HPDE6-E6E7 (cell line): Measurements from ENCODE around the gene CCL3.
"Not testable (repeated sequence)": the region's sequence is repeated elsewhere in the genome, so short reads cannot be mapped to it uniquely, and the experiment has no call there.

Source experiments
- DNase-seq: peaks from one replicate; pipeline ENCODE4 v3.0.0; 2011; ENCODE audit warnings: missing footprints; ENCODE audit errors: extremely low spot score

The CCL3 gene

GRCh38 chr17:36115649-36115977 lies 25.7 kb upstream of the CCL3 start:
- not testable (repeated sequence) for DNase-seq

DNA sequence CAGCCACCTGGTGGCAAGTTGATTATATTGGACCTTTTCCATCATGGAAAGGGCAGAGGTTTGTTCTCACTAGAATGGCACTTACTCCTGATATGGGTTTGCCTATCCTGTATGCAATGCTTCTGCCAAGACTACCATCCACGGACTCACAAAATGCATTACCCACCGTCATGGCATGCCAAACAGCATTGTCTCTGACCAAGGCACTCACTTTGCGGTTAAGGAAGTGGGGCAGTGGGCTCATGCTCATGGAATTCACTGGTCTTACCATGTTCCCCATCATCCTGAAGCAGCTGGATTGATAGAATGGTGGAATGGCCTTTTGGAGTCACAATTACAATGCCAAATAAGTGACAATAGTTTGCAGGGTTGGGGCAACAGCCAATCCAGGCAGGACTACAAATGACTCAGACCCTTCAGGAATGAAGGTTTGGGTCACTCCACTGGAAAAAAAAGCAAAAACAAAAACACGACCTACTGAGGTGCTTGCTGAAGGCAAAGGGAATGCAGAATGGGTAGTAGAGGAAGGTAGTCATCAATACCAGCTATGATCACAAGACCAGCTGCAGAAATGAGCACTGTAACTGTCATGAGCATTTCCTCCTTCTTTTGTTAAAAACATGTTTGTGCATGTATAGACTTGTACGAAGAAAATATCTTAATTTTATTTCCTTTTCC lies 25.2 kb upstream of the CCL3 start:
- DNase-seq = not testable (repeated sequence)

DNA sequence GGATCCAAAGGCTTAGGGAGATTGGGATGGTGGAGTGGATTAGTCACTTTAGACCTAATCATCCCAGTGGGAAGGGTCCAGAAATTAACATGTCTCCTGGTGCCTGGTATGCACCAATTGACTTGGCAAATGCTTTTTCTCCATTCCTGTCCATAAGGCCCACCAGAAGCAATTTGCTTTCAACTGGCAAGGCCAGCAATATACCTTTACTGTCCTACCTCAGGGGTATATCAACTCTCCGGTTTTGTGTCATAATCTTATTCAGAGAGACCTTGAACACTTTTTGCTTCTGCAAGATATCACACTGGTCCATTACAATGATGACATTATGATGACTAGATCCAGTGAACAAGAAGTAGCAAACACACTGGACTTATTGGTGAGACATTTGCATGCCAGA lies 23.2 kb upstream of the CCL3 start:
- DNase-seq = not testable (repeated sequence)

- DNase-seq = no peak
Measured at GRCh38 chr17:36112572-36112971, 22.6 kb upstream of the CCL3 start.

- no peak for DNase-seq
Measured at GRCh38 chr17:36111068-36111490, 21.1 kb upstream of the CCL3 start.

- not testable (repeated sequence) for DNase-seq
Measured at GRCh38 chr17:36108265-36108664, 18.3 kb upstream of the CCL3 start.

- DNase-seq = no peak
Measured at GRCh38 chr17:36107660-36108059, 17.7 kb upstream of the CCL3 start.

GRCh38 chr17:36106493-36106835 lies 16.5 kb upstream of the CCL3 start:
- no peak for DNase-seq

DNA sequence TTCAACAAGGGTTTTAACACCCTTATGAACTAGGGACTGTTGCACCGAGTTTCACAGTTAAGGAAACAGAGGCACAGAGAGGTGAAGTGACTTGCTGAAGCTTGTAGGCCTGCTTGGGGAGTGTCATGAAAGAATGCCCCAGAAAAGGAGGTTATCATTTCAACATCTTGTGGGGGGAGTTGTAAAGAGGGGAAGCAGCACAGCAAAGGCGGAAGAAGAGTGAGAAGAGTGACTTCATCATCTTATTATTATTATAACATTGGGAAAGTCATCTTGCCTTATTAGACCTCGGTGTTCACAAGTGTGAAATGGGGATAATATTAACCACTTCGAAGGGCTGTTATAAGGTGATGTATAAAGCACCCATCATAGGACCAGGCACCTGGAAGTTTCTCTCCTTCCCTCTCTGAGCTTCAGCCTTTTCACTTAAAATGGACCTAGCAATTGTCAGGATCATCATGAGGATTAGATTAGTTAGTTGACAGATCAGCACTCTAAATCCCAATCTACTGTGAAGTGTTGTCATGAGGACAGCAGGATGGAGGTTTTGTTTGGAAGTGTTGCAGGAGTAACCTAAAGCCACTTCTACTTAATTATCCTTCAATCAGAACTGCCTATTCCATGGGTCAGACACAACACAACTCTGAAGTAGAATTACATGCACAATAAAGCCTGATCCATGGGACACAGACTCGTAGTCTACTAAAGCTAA lies 16.0 kb upstream of the CCL3 start:
- no peak for DNase-seq

DNA sequence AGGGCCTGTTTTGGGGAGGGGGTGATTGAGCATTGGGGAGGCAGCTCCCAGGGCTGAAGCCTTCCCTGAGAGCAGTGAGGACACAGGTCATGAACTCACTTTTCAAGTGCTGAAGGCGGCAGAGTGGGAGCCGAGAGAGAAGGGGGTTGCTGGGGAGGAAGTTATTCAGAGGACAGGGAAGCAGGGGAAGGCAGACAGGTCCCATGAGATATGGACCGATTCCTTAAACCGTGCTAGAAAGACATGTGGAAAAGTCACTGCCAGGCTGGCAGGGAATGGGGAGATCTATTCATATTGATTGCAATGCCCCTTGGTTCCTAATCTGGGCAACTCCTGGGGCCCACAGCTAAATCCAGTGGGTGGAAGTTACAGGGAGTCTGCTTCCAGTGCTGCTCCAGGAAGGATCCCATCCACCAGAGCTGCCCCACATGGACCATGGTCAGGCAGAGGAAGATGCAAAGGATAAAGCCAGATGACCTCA lies 14.8 kb upstream of the CCL3 start:
- no peak for DNase-seq

- DNase-seq = not testable (repeated sequence)
Measured at GRCh38 chr17:36104246-36104645, 14.3 kb upstream of the CCL3 start.

DNA sequence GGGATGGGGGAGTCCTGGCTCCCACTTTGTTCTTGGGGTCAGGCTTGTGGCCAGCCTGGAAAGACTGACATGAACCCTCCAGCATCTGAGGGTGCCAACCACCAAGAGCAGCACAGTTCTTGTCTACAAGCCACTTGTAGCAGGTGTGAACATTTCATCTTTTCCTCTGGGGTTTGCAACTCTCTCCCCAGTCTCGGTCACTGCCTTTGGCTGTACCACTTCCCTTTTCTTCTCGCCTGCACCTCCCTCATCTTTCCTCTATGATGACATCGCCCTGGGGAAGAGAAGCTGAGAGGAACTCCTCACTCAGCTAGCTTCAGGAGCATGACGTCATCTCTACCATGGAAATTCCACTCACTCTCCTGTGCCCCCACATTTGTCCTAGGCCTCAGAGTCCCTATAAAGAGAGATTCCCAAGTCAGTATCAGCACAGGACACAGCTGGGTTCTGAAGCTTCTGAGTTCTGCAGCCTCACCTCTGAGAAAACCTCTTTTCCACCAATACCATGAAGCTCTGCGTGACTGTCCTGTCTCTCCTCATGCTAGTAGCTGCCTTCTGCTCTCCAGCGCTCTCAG lies 13.5 kb upstream of the CCL3 start, which contains the start of gene CCL4:
TSS of gene CCL4 (plus strand) at position 427 of the 575 bp plus-strand sequence. CDS start at position 506, 79 bp downstream.
- not testable (repeated sequence) for DNase-seq

DNA sequence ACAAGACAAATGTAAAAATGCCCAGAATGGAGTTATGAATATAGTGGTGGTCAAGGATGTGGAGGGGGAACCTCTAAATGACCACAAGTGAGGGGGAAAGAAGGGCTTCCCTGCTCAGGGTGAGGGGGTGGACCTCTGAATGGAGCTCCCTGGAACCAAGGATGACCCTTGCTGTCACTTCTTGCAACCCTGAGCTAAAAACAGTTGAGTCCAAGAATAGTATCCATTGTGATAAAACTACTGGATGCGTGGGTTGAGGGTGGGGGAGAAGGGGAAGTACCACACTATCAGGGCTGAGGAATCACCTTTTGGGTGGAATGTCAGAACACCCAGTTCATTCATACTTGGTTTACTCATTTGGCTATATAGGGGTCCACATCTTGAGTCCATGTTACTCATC lies 9.1 kb upstream of the CCL3 start:
- not testable (repeated sequence) for DNase-seq

DNA sequence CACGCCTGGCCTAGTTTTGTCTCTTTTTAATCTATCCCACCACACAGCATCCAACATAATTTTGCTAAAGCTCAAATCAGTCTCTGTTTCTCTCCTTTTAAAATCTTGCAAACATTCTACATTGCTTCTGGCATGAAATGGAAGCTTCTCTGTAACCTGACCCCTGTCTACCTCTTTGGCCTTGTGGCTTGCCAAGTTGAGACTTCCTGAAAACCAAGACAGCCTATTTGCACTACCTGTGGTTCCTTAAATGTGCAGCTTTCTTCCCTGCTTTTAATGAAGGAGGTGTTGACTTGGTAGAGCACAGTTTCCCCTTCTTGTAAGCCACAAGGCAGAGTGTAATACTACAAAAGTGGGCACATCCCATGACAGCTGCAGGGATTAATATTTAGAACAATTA lies 6.0 kb upstream of the CCL3 start:
- DNase-seq = no peak

DNA sequence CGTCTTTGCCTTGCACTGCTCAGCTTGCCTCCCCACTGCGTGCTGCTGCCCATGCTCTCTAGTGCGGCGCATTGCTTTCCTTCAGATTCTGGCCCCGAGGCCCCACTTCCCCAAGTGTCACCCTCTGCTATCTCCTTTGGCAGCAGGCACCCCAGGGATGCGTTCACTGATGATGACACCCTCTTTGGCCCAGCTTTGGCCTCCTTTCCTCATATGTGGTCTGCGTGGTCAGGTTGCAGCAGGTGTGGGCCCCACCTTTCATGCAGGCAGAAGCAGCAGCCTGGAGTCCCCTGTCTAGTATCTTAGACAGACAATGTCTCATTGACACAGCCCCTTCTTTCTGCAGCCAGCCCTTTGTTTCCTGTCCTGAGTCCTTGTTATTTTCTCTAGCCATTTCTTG lies 4.8 kb upstream of the CCL3 start:
- DNase-seq = no peak

DNA sequence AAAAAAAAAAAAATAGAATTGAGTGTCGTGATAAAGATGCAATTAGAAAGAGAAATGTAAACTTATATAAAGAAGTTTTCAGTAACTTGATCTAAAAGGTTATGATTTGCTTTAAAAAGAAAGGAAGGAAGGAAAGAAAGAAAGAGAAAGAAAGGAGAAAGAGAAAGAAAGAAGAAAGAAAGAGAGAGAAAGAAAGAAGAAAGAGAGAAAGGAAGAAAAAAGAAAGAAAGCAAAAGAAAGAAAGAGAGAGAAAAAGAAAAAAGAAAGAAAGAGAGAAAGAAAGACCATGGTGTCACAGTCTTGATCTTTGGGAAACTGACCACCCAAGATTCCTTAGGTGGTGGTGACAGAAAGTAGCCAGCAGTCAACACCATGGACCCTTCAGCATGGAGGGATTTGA lies 4.3 kb upstream of the CCL3 start:
- DNase-seq = no peak

GRCh38 chr17:36092715-36093114 lies 2.8 kb upstream of the CCL3 start:
- not testable (repeated sequence) for DNase-seq

GRCh38 chr17:36092230-36092629 lies 2.3 kb upstream of the CCL3 start:
- no peak for DNase-seq

DNA sequence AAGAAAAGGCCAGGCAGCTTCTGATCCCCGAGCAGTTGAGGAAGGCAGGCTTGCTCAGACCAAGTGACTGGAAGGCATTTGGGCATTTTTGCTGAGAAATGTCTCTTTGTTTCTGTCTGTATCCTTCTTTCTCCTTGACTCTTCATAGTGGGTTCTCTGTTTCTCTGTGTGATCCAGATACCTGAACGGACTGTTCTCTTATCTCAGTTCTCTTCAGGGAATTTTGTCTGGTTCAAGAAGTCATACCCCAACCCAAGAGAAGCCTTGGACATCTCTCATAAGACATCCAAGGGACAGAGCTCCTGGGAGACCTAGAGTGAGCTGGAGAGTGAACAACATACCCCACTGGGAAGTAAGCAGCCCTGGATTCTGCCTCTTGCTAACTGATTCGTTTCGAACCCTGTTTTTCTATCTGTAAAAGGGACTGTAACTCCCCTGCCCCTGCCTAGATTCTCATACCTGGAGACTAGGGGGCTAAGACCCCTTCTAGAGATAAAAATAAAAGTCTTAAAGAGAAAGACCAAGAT lies 541 bp downstream of the CCL3 start:
- DNase-seq = no peak

DNA sequence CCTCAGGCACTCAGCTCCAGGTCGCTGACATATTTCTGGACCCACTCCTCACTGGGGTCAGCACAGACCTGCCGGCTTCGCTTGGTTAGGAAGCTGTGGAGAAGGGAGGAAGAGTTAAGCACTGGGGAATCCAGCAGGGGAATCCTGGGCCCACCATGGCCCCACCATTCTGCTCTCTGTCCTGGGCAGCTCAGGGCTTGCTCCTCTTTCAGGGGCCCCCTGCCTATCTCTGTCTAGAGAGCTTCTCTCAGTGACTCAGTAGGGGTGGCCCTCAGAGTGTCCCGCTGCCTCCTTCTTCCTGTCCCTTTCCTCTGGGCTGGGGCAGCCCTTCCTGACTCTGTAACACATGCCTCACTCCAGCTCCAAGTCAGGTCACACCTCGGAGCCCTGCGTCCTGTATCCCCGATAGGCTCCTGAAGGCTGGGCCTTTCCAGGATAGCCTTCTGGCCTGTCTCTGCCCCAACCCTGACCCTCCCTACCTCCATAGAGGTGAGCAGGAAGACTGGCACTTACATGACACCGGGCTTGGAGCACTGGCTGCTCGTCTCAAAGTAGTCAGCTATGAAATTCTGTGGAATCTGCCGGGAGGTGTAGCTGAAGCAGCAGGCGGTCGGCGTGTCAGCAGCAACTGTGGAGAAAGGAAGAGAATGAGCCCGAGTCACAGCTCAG lies 1.1 kb downstream of the CCL3 start:
- no peak for DNase-seq

DNA sequence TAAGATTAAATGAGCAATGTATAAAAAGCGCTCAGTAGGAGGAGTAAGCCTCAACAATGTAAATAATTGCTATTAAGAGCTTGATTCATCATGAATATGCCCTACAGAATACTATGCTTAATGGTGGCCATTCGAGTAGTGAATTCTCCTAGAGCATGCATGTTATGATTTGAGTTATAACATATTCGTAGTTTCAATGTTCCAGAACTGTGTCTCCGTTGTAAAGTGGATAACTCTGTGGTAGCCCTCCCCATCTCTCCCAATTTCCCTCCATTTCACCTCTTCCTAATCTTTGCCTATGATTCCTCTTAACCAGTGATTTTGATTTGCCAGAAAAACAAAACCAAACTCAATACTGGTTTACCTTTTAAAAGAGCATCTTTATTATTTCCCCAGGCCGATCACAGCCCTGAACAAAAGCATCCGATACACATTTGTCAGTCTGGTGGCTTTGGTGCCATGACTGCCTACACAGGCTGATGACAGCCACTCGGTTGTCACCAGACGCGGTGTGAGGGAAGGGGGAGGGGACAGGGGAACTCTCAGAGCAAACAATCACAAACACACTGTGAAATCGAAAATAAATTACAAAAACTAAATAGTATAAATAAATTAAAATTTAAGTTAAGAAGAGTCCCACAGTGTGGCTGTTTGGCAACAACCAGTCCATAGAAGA lies 1.9 kb downstream of the CCL3 start:
- DNase-seq = not testable (repeated sequence)

DNA sequence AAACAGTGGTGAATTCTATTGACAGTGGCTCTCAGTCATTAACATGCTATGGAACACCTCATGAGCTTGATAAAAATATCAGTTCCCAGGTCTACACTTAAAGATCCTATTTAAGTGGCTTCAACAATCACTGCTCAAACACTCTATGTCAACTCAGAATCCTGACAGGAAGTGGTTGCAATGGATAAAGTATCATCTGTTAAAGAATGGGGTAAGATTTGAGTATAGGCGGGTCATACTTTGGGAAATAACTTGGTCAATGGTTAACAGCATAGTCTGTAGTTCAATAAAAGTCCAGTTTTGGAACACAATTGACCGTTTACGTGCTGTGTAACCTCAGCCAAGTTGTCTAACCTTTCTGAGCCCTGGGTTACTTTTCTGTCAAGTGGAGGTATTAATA lies 2.5 kb downstream of the CCL3 start:
- not testable (repeated sequence) for DNase-seq
